ENCODE results near the gene TSPEAR.
"Not testable (repeated sequence)": the region's sequence is repeated elsewhere in the genome, so short reads cannot be mapped to it uniquely, and the experiment has no call there.

TSPEAR gene

GRCh38 chr21:44653123-44653522, 58.2 kb downstream of the TSPEAR start:
- Mint-ChIP-seq H3K36me3 (ENCODE audit: low read depth) (peaks cover 12% of the 10 kb centered on the region), H3K9me3 (peaks cover 16% of the 10 kb centered on the region), H3K4me1 (ENCODE audit: low read depth) (peaks cover 44% of the 10 kb centered on the region), H3K27me3 (no peaks in the 10 kb centered on the region), H3K4me3 (no peak overlapping the region), H3K27ac (no peak overlapping the region)

GRCh38 chr21:44650973-44651675, 60.2 kb downstream of the TSPEAR start:
- Mint-ChIP-seq H3K9me3 (peaks cover 3% of the 10 kb centered on the region), H3K4me3 (no peak overlapping the region), H3K27ac (no peak overlapping the region), H3K36me3 (ENCODE audit: low read depth) (peaks cover 1% of the 10 kb centered on the region), H3K27me3 (no peaks in the 10 kb centered on the region), H3K4me1 (ENCODE audit: low read depth) (peaks cover 24% of the 10 kb centered on the region)

GRCh38 chr21:44650265-44650972, 61.0 kb downstream of the TSPEAR start:
- Mint-ChIP-seq H3K27ac (no peak overlapping the region), H3K27me3 (no peaks in the 10 kb centered on the region), H3K4me3 (no peak overlapping the region), H3K36me3 (ENCODE audit: low read depth) (no peaks in the 10 kb centered on the region), H3K9me3 (no peaks in the 10 kb centered on the region), H3K4me1 (ENCODE audit: low read depth) (peaks cover 18% of the 10 kb centered on the region)

GRCh38 chr21:44649521-44650100, 61.8 kb downstream of the TSPEAR start:
- H3K4me1 Mint-ChIP-seq (ENCODE audit: low read depth) = peaks cover 11% of the 10 kb centered on the region
- H3K27me3 Mint-ChIP-seq = no peaks in the 10 kb centered on the region
- peaks cover 5% of the 10 kb centered on the region for H3K36me3 Mint-ChIP-seq (ENCODE audit: low read depth)
- H3K4me3 Mint-ChIP-seq = no peak overlapping the region
- H3K9me3 Mint-ChIP-seq = peaks cover 6% of the 10 kb centered on the region
- no peak overlapping the region for H3K27ac Mint-ChIP-seq

- H3K27me3 Mint-ChIP-seq = no peaks in the 10 kb centered on the region
- peaks cover 15% of the 10 kb centered on the region for H3K9me3 Mint-ChIP-seq
- H3K27ac Mint-ChIP-seq = no peak overlapping the region
- H3K4me3 Mint-ChIP-seq = no peak overlapping the region
- H3K4me1 Mint-ChIP-seq (ENCODE audit: low read depth) = peaks cover 2% of the 10 kb centered on the region
- H3K36me3 Mint-ChIP-seq (ENCODE audit: low read depth) = peaks cover 10% of the 10 kb centered on the region
Observed at GRCh38 chr21:44648557-44649311, 62.6 kb downstream of the TSPEAR start.

- no peaks in the 10 kb centered on the region for H3K4me1 Mint-ChIP-seq (ENCODE audit: low read depth)
Observed at GRCh38 chr21:44647222-44647552, 64.2 kb downstream of the TSPEAR start.

GRCh38 chr21:44646366-44647221, 64.8 kb downstream of the TSPEAR start, which contains the start of gene KRTAP10-11:
Gene KRTAP10-11 (plus strand): TSS chr21:44646414. CDS start chr21:44646459, 45 bp downstream.
- H3K27me3 Mint-ChIP-seq; H3K4me1 Mint-ChIP-seq (ENCODE audit: low read depth); H3K27ac Mint-ChIP-seq; H3K4me3 Mint-ChIP-seq: not testable (repeated sequence)
- H3K9me3 Mint-ChIP-seq = peaks cover 31% of the 10 kb centered on the region
- peaks cover 10% of the 10 kb centered on the region for H3K36me3 Mint-ChIP-seq (ENCODE audit: low read depth)

More at GRCh38 chr21:44647222-44647552, 64.2 kb downstream of the TSPEAR start:
- peaks cover 28% of the 10 kb centered on the region for H3K9me3 Mint-ChIP-seq
- no peak overlapping the region for H3K27ac Mint-ChIP-seq
- H3K4me3 Mint-ChIP-seq = no peak overlapping the region
- H3K36me3 Mint-ChIP-seq (ENCODE audit: low read depth) = peaks cover 10% of the 10 kb centered on the region
- H3K27me3 Mint-ChIP-seq = no peaks in the 10 kb centered on the region

GRCh38 chr21:44644878-44645277, 66.5 kb downstream of the TSPEAR start:
- no peak overlapping the region for H3K27ac Mint-ChIP-seq
- H3K36me3 Mint-ChIP-seq (ENCODE audit: low read depth) = peaks cover 10% of the 10 kb centered on the region
- no peak overlapping the region for H3K4me3 Mint-ChIP-seq
- H3K4me1 Mint-ChIP-seq (ENCODE audit: low read depth) = no peaks in the 10 kb centered on the region
- peaks cover 45% of the 10 kb centered on the region for H3K9me3 Mint-ChIP-seq
- peaks cover 3% of the 10 kb centered on the region for H3K27me3 Mint-ChIP-seq

- Mint-ChIP-seq H3K27ac (no peak overlapping the region), H3K9me3 (peaks cover 46% of the 10 kb centered on the region), H3K4me1 (ENCODE audit: low read depth) (no peaks in the 10 kb centered on the region), H3K36me3 (ENCODE audit: low read depth) (peaks cover 10% of the 10 kb centered on the region), H3K4me3 (no peak overlapping the region), H3K27me3 (peaks cover 3% of the 10 kb centered on the region)
Observed at GRCh38 chr21:44643741-44644310, 67.5 kb downstream of the TSPEAR start.

GRCh38 chr21:44640761-44641160, 70.6 kb downstream of the TSPEAR start:
- H3K27ac Mint-ChIP-seq = no peak overlapping the region
- peaks cover 46% of the 10 kb centered on the region for H3K9me3 Mint-ChIP-seq
- no peaks in the 10 kb centered on the region for H3K4me1 Mint-ChIP-seq (ENCODE audit: low read depth)
- peaks cover 3% of the 10 kb centered on the region for H3K27me3 Mint-ChIP-seq
- H3K36me3 Mint-ChIP-seq (ENCODE audit: low read depth) = peaks cover 10% of the 10 kb centered on the region
- H3K4me3 Mint-ChIP-seq = no peak overlapping the region

- Mint-ChIP-seq H3K4me3 (no peak overlapping the region), H3K27me3 (peaks cover 3% of the 10 kb centered on the region), H3K4me1 (ENCODE audit: low read depth) (no peaks in the 10 kb centered on the region), H3K27ac (no peak overlapping the region), H3K9me3 (peaks cover 36% of the 10 kb centered on the region), H3K36me3 (ENCODE audit: low read depth) (peaks cover 1% of the 10 kb centered on the region)
Observed at GRCh38 chr21:44639331-44639655, 72.1 kb downstream of the TSPEAR start.

GRCh38 chr21:44638506-44639330, 72.7 kb downstream of the TSPEAR start:
- H3K4me3 Mint-ChIP-seq; H3K27ac Mint-ChIP-seq; H3K4me1 Mint-ChIP-seq (ENCODE audit: low read depth); H3K27me3 Mint-ChIP-seq; H3K36me3 Mint-ChIP-seq (ENCODE audit: low read depth): not testable (repeated sequence)
- H3K9me3 Mint-ChIP-seq = peaks cover 31% of the 10 kb centered on the region

- H3K27me3 Mint-ChIP-seq; H3K36me3 Mint-ChIP-seq (ENCODE audit: low read depth); H3K27ac Mint-ChIP-seq; H3K4me1 Mint-ChIP-seq (ENCODE audit: low read depth); H3K4me3 Mint-ChIP-seq: not testable (repeated sequence)
- H3K9me3 Mint-ChIP-seq = peaks cover 28% of the 10 kb centered on the region
Observed at GRCh38 chr21:44637851-44638348, 73.5 kb downstream of the TSPEAR start.

Measured in stimulated activated naive CD8-positive, alpha-beta T cell treated with anti-CD3 and anti-CD28 coated beads, Interleukin-15, Interleukin-2, amounts not matched to agents 100 ng/mL and 50 ng/mL, for 24 hours (primary cell).